Endothelial cell of umbilical vein (primary cell): ENCODE measurements around the gene ORC2. TPM values are rescaled to one million over a fixed set of nuclear protein-coding genes. Genes with fewer than 3 reads are reported as not detected.

Experiments
- BruUV-seq: library from RNA; stranded (reverse); fragments of 400-500 nt; replicated peaks from 2 replicates; lab custom pipeline; 2021; lab: Mats Ljungman, UMichigan
- CTCF ChIA-PET: fragments of 300-600, 350-600 bp; sonication (Branson Sonifier 250); formaldehyde crosslinking; loops from one replicate; lab custom pipeline; 2021; ENCODE audit warnings: antibody characterized with exemption, inconsistent platforms; lab: Charles Lee
- POLR2A ChIA-PET: fragments of 300-600, 350-600 bp; sonication (Branson Sonifier 250); formaldehyde crosslinking; loops from one replicate; lab custom pipeline; 2021; ENCODE audit warnings: antibody characterized with exemption, inconsistent platforms; lab: Charles Lee
- DNase-seq: peaks from one replicate; pipeline ENCODE4 v3.0.0-alpha.2; 2011; ENCODE audit warnings: low read depth, low spot score
- FAIRE-seq: peaks from 2 replicates; lab custom pipeline; 2011; peaks lifted over from hg19 to GRCh38; lab: Jason Lieb, UNC
- H2AFZ ChIP-seq: 2 replicates; pipeline ENCODE4 v1.6.0; 2012; ENCODE audit warnings: low read depth, low read length, control low read depth, inconsistent platforms
- H3K27ac ChIP-seq: 2 replicates; pipeline ENCODE4 v1.5.1; 2011; ENCODE audit warnings: low read depth, mild to moderate bottlenecking, control low read depth, low read length, moderate library complexity; ENCODE audit not compliant: insufficient read depth
- H3K27me3 ChIP-seq, 2 experiments: 2 replicates each; pipeline versions ENCODE4 v1.6.0 to v1.6.1; 2011; ENCODE audit warnings: low read length in 2 of 2, mixed read lengths in 1 of 2; ENCODE audit not compliant: control insufficient read depth in 2 of 2, insufficient read depth in 2 of 2
- H3K36me3 ChIP-seq, 2 experiments: 2 replicates in 1 of 2; 3 replicates in 1 of 2; pipeline ENCODE4 v1.5.1; 2011; ENCODE audit warnings: low read length in 2 of 2, mild to moderate bottlenecking in 1 of 2, moderate library complexity in 1 of 2; ENCODE audit not compliant: control insufficient read depth in 2 of 2, insufficient read depth in 2 of 2; ENCODE audit errors: extremely low read depth in 1 of 2
- H3K4me1 ChIP-seq: 3 replicates; pipeline ENCODE4 v1.5.1; 2011; ENCODE audit warnings: mild to moderate bottlenecking, low read length; ENCODE audit not compliant: control insufficient read depth, insufficient read depth; ENCODE audit errors: extremely low read depth
- H3K4me2 ChIP-seq: 2 replicates; pipeline ENCODE4 v1.6.1; 2011; ENCODE audit warnings: low read length, control low read depth, mixed read lengths; ENCODE audit not compliant: insufficient read depth
- H3K4me3 ChIP-seq, 3 experiments: fragments of 200-600 bp in 1 of 3; sonication (generic), shearing (Covaris generic) in 1 of 3; replicated peaks in 1 of 3; 2 replicates each; pipeline ENCODE4 v1.5.1; 2011 to 2016; ENCODE audit warnings: control low read depth in 3 of 3, low read length in 3 of 3, mild to moderate bottlenecking in 2 of 3, inconsistent platforms in 1 of 3, low read depth in 1 of 3, moderate library complexity in 1 of 3; ENCODE audit not compliant: insufficient read depth in 1 of 3
- H3K79me2 ChIP-seq: 2 replicates; pipeline ENCODE4 v1.6.0; 2012; ENCODE audit warnings: low read length, inconsistent platforms; ENCODE audit not compliant: control insufficient read depth, insufficient read depth
- H3K9ac ChIP-seq: replicated peaks from 2 replicates; pipeline ENCODE3; 2011; ENCODE audit warnings: low read length, control low read depth; ENCODE audit not compliant: insufficient read depth; ENCODE audit errors: extremely low read depth
- H3K9me1 ChIP-seq: replicated peaks from 3 replicates; pipeline ENCODE4 v1.6.0; 2011; ENCODE audit warnings: mild to moderate bottlenecking, low read length; ENCODE audit not compliant: control insufficient read depth, insufficient read depth; ENCODE audit errors: extremely low read depth
- H3K9me3 ChIP-seq: replicated peaks from 2 replicates; pipeline ENCODE4 v1.5.1; 2012; ENCODE audit warnings: low read length, inconsistent platforms; ENCODE audit not compliant: control insufficient read depth, insufficient read depth
- H4K20me1 ChIP-seq: replicated peaks from 2 replicates; pipeline ENCODE3; 2011; ENCODE audit warnings: mild to moderate bottlenecking, low read length; ENCODE audit not compliant: control insufficient read depth, insufficient read depth; ENCODE audit errors: extremely low read depth
- EZH2 ChIP-seq: IDR thresholded peaks from 2 replicates; pipeline ENCODE4 v1.6.1; 2012; ENCODE audit warnings: borderline replicate concordance, low read depth, mild to moderate bottlenecking, moderate library complexity, low read length, inconsistent platforms; ENCODE audit not compliant: severe bottlenecking
- FOS ChIP-seq: IDR thresholded peaks from 2 replicates; pipeline ENCODE4 v1.6.1; 2011; ENCODE audit warnings: mild to moderate bottlenecking, low read length, moderate library complexity, borderline replicate concordance; ENCODE audit not compliant: insufficient read depth
- GATA2 ChIP-seq: IDR thresholded peaks from 2 replicates; pipeline ENCODE4 v1.7.0; 2011; ENCODE audit warnings: low read depth, mild to moderate bottlenecking, moderate library complexity, mixed read lengths, low read length; ENCODE audit not compliant: insufficient read length, insufficient read depth
- JUN ChIP-seq: IDR thresholded peaks from 2 replicates; pipeline ENCODE4 v1.6.1; 2011; ENCODE audit warnings: borderline replicate concordance, low read depth; ENCODE audit not compliant: insufficient read length, insufficient read depth
- MYC ChIP-seq: IDR thresholded peaks from one replicate; pipeline ENCODE4 v1.6.1; 2011; ENCODE audit warnings: mild to moderate bottlenecking, low read depth, low read length
- POLR2A ChIP-seq: IDR thresholded peaks from 2 replicates; pipeline ENCODE4 v1.6.1; 2012; ENCODE audit warnings: low read depth, mild to moderate bottlenecking, control low read depth, low read length
- POLR2AphosphoS5 ChIP-seq: IDR thresholded peaks from 2 replicates; pipeline ENCODE4 v1.6.1; 2012; ENCODE audit warnings: low read depth, mild to moderate bottlenecking, control low read depth, low read length, moderate library complexity; ENCODE audit not compliant: insufficient read depth
- dilution Hi-C: fragments of 300-500 bp; cut with MboI; formaldehyde crosslinking; loops from one replicate; pipeline ENCODE4 v1.15.0; 2019; ENCODE audit warnings: low sequenced_read_pairs; ENCODE audit not compliant: extremely low pct_ligation_motif_present
- intact Hi-C: fragments of 100-400 bp; cut with micrococcal nuclease; formaldehyde crosslinking; loops from one replicate; pipeline ENCODE4 v1.10.0; 2022
- polyA plus RNA-seq, 4 experiments: library from polyadenylated mRNA; depleted of rRNA in 3 of 4; stranded (reverse) in 3 of 4; unstranded in 1 of 4; fragments of >200 nt; gene quantifications; 2 replicates each; pipeline versions ENCODE4 v1.2.1 to v1.2.3, GENCODE V29; 2011 to 2012; ENCODE audit warnings: missing spikeins in 1 of 4
- total RNA-seq: library from RNA; stranded (reverse); gene quantifications from 2 replicates; pipeline ENCODE4 v1.2.3, GENCODE V29; 2021
- TF ChIP-seq, protein P1 (sequence below): IDR thresholded peaks from 2 replicates; pipeline ENCODE4 v1.6.1; 2011; ENCODE audit not compliant: insufficient read depth, insufficient read length
- TF ChIP-seq, protein P2 (sequence below), 2 donors: IDR thresholded peaks; 1 replicate in 1 of 2; 2 replicates in 1 of 2; pipeline ENCODE4 v1.5.1; 2011; ENCODE audit warnings: low read length in 2 of 2, mild to moderate bottlenecking in 2 of 2, moderate library complexity in 2 of 2, control low read depth in 1 of 2, inconsistent platforms in 1 of 2, low read depth in 1 of 2; ENCODE audit not compliant: insufficient read depth in 1 of 2; ENCODE audit errors: extremely low read depth in 1 of 2

The ORC2 gene
- total and polyA plus RNA-seq, 2 donors (not counting 3 experiments of a cell fraction or from before 2014, with no cell fraction given) = 4.2 to 45.4 TPM

DNA sequence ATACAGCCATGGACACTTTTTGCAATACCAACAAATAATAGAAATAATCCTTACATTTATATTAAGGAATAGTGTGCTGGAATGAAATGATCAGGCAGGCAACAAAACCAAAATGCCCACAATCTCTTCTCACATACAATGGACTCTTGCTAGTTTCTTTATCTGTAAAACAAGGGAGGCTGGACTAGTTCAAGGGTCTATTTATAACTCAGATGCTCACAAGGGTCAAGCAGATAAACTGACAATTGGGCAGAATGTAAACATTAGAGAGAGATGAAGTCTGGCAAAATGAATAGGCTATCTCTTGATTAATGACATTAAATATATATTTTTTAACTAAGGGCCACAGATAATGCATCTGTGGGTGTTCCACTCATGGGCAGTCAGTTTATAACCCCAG, 86.0 kb downstream of the ORC2 start:
- no peak overlapping the region for H3K27ac ChIP-seq
- no peaks in the 10 kb centered on the region for H3K9me1 ChIP-seq
- DNase-seq = no peak
- H4K20me1 ChIP-seq = no peaks in the 10 kb centered on the region
- H3K9me3 ChIP-seq = no peaks in the 10 kb centered on the region
- dilution Hi-C loops (no loop called here), intact Hi-C loops (no loop called here)
- H2AFZ ChIP-seq = no peak overlapping the region
- no peaks in the 10 kb centered on the region for H3K4me1 ChIP-seq
- H3K27me3 ChIP-seq = no peaks in the 10 kb centered on the region
- BruUV-seq = no TSS peak
- no peak for TF ChIP-seq MYC
- no peaks in the 10 kb centered on the region for H3K79me2 ChIP-seq
- ChIA-PET CTCF (no interaction called here), POLR2A (no interaction called here)
- no peak overlapping the region for H3K9ac ChIP-seq
- H3K4me3 ChIP-seq = no peak overlapping the region
- H3K4me2 ChIP-seq = no peak overlapping the region
- no peak for FAIRE-seq
- peaks cover 2 to 4% of the 10 kb centered on the region in 2 experiments for H3K36me3 ChIP-seq

DNA sequence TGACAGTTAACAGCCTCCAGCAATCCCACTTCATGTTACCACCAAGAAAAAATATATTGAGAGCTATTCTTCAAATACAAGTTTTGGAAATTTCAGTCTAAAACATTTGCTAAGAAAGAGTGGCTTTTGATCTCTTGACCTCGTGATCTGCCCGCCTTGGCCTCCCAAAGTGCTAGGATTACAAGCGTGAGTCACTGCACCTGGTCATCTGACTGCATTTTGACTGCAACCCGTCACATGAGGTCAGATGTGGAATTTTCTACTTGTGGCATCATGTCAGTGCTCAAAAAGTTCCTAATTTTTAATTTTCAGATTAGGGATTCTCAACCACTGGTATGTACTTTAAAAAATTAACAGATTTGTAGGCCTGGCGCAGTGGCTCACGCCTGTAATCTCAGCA, 89.9 kb downstream of the ORC2 start:
- BruUV-seq = no TSS peak
- ChIA-PET CTCF (no interaction called here), POLR2A (no interaction called here)
- peaks cover 0 to 4% of the 10 kb centered on the region in 2 experiments for H3K36me3 ChIP-seq
- H3K27me3 ChIP-seq = no peaks in the 10 kb centered on the region
- TF ChIP-seq GATA2 (no peak), FOS (no peak), JUN (no peak), POLR2AphosphoS5 (no peak), POLR2A (no peak), MYC (no peak), EZH2 (no peak)
- TF ChIP-seq, protein P1, sequence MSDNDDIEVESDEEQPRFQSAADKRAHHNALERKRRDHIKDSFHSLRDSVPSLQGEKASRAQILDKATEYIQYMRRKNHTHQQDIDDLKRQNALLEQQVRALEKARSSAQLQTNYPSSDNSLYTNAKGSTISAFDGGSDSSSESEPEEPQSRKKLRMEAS = no peak
- TF ChIP-seq, protein P2, sequence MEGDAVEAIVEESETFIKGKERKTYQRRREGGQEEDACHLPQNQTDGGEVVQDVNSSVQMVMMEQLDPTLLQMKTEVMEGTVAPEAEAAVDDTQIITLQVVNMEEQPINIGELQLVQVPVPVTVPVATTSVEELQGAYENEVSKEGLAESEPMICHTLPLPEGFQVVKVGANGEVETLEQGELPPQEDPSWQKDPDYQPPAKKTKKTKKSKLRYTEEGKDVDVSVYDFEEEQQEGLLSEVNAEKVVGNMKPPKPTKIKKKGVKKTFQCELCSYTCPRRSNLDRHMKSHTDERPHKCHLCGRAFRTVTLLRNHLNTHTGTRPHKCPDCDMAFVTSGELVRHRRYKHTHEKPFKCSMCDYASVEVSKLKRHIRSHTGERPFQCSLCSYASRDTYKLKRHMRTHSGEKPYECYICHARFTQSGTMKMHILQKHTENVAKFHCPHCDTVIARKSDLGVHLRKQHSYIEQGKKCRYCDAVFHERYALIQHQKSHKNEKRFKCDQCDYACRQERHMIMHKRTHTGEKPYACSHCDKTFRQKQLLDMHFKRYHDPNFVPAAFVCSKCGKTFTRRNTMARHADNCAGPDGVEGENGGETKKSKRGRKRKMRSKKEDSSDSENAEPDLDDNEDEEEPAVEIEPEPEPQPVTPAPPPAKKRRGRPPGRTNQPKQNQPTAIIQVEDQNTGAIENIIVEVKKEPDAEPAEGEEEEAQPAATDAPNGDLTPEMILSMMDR (IDR thresholded peaks at IDR 0.05; ENCODE audit: extremely low read depth in 1 of 2, insufficient read depth in 1 of 2, low read depth in 1 of 2, low read length in 2 of 2) = no peak
- no peak overlapping the region for H3K4me2 ChIP-seq
- no peak overlapping the region for H2AFZ ChIP-seq
- intact Hi-C loops (no loop called here), dilution Hi-C loops (no loop called here)
- H3K9ac ChIP-seq = no peak overlapping the region
- H3K9me3 ChIP-seq = no peaks in the 10 kb centered on the region
- no peak overlapping the region for H3K27ac ChIP-seq
- no peak for DNase-seq
- H4K20me1 ChIP-seq = no peaks in the 10 kb centered on the region
- H3K4me1 ChIP-seq = no peaks in the 10 kb centered on the region
- no peaks in the 10 kb centered on the region for H3K79me2 ChIP-seq
- peak; percentile 54 for FAIRE-seq
- H3K9me1 ChIP-seq = no peaks in the 10 kb centered on the region
- H3K4me3 ChIP-seq = no peak overlapping the region
